HG03196 (cell line): ENCODE results near the gene SLC29A3.

Source experiments
- ATAC-seq: cut with Tn5 transposase; IDR thresholded peaks from one replicate; pipeline ENCODE4 v1.9.1; 2021; ENCODE audit not compliant: unreplicated experiment

SLC29A3 gene

DNA sequence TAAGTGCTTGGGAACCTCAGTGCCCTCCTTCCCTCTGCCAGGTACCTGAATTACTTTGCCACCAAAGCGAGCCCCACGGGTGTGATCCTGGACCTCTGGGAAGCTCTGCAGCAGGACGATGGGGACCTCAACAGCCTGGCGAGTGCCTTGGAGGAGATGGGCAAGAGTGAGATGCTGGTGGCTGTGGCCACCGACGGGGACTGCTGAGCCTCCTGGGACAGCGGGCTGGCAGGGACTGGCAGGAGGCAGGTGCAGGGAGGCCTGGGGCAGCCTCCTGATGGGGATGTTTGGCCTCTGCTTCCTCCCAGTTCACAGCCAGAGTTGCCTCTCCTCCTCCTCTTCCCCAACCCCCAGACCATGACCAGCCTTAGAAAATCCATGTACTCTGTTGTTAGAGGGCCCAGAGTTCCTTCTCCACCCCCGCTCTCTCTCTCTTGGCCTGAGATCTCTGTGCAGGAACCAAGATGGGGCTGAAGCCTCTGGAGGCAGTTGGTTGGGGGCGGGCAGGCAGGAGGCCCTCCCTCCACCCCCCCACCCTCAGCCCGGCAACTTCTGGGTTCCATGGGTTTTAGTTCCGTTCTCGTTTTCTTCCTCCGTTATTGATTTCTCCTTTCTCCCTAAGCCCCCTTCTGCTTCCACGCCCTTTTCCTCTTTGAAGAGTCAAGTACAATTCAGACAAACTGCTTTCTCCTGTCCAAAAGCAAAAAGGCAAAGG lies 19.8 kb upstream of the SLC29A3 start:
- no peak for ATAC-seq

- no peak for ATAC-seq
Observed at GRCh38 chr10:71300555-71301370, 18.3 kb upstream of the SLC29A3 start.

DNA sequence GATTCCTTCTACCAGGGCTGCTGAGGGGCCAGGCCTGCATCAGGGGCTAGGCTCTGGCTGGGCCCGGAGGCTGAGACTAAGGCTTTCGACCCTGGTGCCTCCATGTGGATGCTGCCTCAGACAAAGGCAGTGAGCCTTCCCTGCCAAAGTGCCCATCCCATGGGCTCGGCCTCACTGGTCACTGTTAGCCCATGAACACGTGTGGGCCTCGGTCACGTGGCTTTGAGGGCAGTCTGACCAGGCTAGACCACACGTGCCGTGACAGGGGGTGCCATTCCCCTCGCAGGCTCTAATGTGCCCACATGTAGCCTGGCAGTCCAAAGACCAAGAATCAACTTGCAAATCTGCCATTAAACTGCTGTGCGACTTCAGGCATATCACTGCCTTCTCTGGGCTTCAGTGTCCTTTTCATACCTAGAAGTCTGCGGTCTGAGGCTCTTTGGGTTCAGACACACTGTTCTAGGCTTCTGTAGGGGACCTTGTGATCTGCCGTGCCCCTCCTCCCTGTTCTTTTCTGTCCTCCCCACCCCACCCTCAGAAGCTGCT lies 17.6 kb upstream of the SLC29A3 start:
- no peak for ATAC-seq

DNA sequence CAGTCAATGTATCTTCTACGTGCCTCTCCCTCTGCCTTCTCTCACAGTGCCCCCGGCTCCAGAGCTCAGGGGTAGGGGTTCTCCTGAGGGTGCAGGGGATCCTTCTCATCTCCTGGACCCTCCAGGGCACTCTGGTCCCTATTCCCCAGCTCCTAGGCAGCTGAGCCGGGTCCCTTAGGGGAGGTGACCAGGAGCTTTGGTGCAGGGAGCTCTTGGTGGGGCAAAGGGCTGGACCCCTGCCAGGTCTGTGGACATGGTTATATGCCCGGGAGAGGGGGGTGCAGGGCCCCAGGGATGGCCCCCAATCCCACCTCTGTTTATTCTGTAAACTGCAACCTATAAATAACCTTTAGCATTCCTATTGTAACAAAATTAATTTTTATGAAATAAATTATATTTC lies 16.6 kb upstream of the SLC29A3 start:
- ATAC-seq = no peak

- no peak for ATAC-seq
Observed at GRCh38 chr10:71302874-71303568, 16.0 kb upstream of the SLC29A3 start.

- no peak for ATAC-seq
Observed at GRCh38 chr10:71303569-71303907, 15.5 kb upstream of the SLC29A3 start.

GRCh38 chr10:71304914-71305313 lies 14.1 kb upstream of the SLC29A3 start:
- ATAC-seq = no peak

GRCh38 chr10:71306979-71307378 lies 12.1 kb upstream of the SLC29A3 start:
- ATAC-seq = no peak

GRCh38 chr10:71307469-71308085 lies 11.5 kb upstream of the SLC29A3 start:
- ATAC-seq = no peak

DNA sequence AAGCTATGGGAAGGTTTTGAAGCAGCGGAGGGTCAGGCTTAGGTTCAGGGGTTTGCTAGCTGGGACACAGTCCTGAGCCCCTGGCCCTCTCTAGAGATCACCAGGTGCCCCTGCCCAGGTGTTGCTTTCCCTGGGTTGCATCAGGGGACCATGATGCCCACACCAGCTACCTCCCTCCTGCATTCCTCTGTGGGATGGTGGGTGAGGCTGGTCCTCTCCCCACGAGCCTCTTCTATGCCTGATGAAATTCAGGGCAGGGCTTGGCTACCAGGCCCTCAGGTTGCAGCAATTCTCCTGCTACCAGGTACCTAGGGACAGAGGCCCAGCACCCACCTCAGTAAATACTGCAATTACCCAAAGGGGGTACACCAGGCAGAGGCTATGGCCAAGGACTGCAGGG lies 10.8 kb upstream of the SLC29A3 start:
- ATAC-seq = no peak

- no peak for ATAC-seq
Observed at GRCh38 chr10:71308985-71309384, 10.1 kb upstream of the SLC29A3 start.

DNA sequence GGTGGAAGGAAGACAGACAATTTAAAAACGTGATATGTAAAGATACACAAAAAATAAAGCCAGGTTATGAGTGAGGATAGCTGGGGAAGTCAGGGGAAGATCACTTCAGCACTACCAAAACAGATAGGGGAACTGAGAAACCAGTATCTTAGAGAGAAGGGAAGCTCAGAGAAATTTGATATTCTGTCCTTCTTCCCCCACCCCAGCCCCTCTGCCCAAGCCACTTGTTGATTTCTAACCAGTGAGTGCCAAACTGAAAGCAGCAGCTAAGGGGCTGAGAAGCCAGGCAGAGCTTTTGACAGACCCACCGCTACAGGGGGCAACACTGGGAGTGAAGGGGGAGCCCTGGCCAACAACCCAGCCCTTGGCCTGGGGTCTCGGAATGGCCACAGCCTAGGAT lies 9.1 kb upstream of the SLC29A3 start:
- ATAC-seq = no peak

DNA sequence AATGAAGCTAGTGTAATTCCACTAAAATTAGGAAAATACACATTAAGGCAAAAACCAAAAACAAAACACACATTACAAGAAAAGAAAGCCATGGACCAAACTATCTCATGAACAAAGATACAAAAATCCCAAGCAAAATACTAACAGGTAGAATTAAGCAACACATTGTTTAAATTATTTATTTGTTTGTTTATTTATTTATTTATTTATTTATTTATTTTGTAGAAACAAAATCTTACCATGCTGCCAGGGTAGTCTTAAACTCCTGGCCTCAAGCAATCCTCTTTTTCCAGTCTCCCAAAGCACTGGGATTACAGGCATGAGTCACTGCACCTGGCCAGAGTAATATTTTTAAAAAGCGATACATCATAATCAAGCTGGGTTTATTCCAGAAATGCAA lies 6.8 kb upstream of the SLC29A3 start:
- no peak for ATAC-seq

DNA sequence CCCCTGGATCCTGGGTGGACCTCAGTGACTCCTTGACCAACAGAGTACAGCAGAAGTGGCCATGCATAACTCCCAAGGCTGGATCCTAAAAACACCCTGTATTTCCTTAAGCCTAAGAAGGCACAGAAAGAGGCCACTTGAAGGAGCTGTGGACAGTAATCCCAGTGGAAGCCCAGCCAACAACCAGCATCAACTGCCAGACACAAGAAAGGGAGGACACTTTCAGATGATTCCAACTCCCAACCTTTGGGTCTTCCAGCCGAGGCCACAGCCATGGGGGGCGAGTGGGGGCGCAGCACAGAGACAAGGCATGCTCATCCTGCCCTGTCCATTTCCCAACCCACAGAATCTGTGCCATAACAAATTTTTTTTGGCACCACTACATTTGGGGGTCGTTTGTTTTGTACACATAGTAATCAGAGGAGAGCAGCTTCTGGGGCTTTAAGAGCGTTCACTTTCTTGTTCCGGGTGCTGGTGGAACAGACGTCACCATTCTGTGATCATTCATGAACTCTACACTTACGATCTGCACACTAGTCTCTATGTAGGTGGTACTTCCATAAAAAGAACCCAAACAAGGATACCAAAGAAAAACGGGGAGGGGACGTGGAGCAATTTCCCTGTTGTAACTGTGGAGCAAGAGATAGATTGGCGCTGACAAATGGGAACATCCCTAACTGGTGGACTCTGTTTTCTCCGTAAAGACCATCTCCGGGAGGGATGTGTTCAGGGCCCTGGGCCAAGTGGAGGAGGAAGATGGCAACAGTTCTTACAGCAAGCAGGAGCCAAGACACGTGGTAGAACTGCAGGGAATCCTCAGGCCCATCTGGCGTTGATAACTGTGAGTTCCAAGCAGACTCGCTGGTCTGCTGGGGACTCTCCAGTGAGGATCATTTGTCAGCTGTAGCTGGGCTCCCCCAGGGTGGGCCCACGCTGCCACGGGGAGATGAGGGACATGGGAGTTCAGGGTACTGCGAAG lies 6.0 kb upstream of the SLC29A3 start:
- no peak for ATAC-seq

GRCh38 chr10:71314028-71314693 lies 4.9 kb upstream of the SLC29A3 start:
- no peak for ATAC-seq

DNA sequence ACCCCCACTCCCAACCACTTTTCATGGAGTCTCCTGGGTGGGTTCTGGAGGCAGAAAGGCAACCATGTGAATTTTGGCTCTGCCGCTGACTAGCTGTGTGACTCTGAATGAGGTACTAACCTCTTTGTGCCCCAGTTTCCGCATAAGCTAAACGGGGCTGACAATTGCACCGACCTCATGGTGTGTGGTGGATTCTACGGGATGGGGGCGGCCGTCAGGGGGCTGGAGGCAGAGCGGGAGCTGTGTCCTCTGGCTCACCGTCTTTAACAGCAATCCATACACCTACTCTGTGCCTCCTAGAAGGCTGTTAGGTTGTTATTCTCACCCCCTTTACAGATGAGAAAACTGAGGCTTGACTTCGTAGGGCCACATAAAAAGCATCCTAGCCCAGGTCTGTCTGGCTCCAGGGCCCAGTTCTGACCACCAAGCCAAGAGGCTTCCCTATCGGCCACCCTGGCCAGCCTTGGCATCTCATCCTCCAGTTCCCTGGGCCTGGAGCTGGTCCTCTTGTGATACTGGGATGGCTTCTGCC lies 4.3 kb upstream of the SLC29A3 start:
- ATAC-seq = no peak

DNA sequence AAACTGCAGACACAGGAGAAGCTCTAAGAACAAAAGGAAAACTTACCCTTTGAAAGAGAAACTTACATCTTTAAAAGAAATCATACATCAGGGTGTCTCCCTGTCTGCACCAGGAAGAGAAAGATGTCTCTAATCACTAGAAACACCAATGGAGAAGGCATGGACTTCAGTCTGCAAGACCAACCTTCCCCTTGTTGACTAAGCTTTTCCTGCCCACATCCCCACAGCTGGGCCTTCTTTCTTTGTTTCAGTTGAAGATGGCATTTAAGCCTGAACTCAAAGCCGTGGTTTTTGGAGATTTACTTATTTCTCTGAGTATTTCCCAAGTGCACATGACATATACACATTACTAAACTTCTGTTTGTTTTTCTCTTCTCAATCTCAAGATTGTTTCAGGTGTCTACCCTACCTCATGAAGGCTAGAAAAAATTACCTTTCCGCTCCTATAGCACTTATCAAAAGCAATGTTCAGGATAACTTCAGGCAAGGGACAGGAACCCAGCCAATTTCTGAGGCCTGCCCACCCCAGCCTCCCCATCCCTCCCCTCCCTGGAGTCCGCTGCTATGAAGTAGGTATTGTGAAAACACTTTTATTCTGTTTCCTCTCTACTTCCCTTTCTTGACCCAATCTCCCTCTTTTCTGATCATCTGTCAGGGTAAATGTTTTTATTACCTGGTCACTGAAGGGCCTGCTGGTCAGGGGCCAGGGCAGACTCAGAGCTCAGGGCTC lies 2.8 kb upstream of the SLC29A3 start:
- no peak for ATAC-seq

DNA sequence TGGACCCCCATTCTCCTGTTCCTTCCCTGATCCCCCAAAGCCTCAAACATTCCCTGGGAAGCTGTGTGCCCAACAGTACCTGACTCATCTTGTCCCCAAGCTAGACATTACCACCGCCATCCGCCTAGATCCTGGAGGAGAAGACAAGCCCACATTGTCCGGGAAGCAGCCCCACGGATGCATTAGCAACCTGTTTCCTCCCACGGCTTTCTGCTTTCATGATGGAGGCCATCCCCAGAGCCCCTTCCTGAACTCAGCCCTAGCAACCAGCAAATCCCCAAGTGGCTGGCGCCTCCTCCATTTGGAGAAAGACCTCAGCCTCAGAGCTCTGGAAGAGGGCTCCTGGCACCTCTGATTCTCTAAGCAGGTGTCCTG lies 2.3 kb upstream of the SLC29A3 start:
- ATAC-seq = no peak

- no peak for ATAC-seq
Observed at GRCh38 chr10:71317739-71318138, 1.3 kb upstream of the SLC29A3 start.
